Ectodermal cell (in vitro differentiated cells): ENCODE data around the gene ZPR1. TPM values are rescaled to one million over a fixed set of nuclear protein-coding genes. Genes with fewer than 3 reads are reported as not detected.
"Not testable (repeated sequence)": the region's sequence is repeated elsewhere in the genome, so short reads cannot be mapped to it uniquely, and the experiment has no call there.

Experiments
- H3K27ac ChIP-seq: 2 replicates; pipeline ENCODE4 v1.7.0; 2013; ENCODE audit warnings: mild to moderate bottlenecking, low read depth, low read length; ENCODE audit not compliant: insufficient read depth, poor library complexity, severe bottlenecking
- H3K27me3 ChIP-seq: 2 replicates; pipeline ENCODE4 v1.7.0; 2013; ENCODE audit warnings: mild to moderate bottlenecking, low read length; ENCODE audit not compliant: insufficient read depth, control insufficient read depth, poor library complexity, severe bottlenecking
- H3K36me3 ChIP-seq: one replicate; pipeline ENCODE4 v1.7.0; 2013; ENCODE audit warnings: low read length; ENCODE audit not compliant: control insufficient read depth, insufficient read depth
- H3K4me1 ChIP-seq: one replicate; pipeline ENCODE4 v1.7.0; 2013; ENCODE audit warnings: low read length; ENCODE audit not compliant: control insufficient read depth, insufficient read depth
- H3K4me3 ChIP-seq: 2 replicates; pipeline ENCODE4 v1.7.0; 2013; ENCODE audit warnings: low read depth, low read length, control low read depth; ENCODE audit not compliant: insufficient read depth
- H3K9me3 ChIP-seq: 2 replicates; pipeline ENCODE4 v1.7.0; 2013; ENCODE audit warnings: mild to moderate bottlenecking, low read length, moderate library complexity; ENCODE audit not compliant: control insufficient read depth
- WGBS, 2 experiments: methylation state at CpG; one replicate each; pipeline ENCODE4 v1.1.7; 2013; ENCODE audit warnings: missing lambda C conversion rate in 2 of 2; 5-methylcytosine and 5-hydroxymethylcytosine counted together
- polyA plus RNA-seq, 4 experiments: library from polyadenylated mRNA; stranded (reverse); fragments of 50-300 nt; gene quantifications; one replicate each; pipeline ENCODE4 v1.2.3, GENCODE V29; 2013

ZPR1 gene, protein sequence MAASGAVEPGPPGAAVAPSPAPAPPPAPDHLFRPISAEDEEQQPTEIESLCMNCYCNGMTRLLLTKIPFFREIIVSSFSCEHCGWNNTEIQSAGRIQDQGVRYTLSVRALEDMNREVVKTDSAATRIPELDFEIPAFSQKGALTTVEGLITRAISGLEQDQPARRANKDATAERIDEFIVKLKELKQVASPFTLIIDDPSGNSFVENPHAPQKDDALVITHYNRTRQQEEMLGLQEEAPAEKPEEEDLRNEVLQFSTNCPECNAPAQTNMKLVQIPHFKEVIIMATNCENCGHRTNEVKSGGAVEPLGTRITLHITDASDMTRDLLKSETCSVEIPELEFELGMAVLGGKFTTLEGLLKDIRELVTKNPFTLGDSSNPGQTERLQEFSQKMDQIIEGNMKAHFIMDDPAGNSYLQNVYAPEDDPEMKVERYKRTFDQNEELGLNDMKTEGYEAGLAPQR
- 44.2 TPM for polyA plus RNA-seq (2013, experiment 1 of 4)
- 43.3 TPM for polyA plus RNA-seq (2013, experiment 2 of 4)
- 43.5 TPM for polyA plus RNA-seq (2013, experiment 3 of 4)
- 41.1 TPM for polyA plus RNA-seq (2013, experiment 4 of 4)

DNA sequence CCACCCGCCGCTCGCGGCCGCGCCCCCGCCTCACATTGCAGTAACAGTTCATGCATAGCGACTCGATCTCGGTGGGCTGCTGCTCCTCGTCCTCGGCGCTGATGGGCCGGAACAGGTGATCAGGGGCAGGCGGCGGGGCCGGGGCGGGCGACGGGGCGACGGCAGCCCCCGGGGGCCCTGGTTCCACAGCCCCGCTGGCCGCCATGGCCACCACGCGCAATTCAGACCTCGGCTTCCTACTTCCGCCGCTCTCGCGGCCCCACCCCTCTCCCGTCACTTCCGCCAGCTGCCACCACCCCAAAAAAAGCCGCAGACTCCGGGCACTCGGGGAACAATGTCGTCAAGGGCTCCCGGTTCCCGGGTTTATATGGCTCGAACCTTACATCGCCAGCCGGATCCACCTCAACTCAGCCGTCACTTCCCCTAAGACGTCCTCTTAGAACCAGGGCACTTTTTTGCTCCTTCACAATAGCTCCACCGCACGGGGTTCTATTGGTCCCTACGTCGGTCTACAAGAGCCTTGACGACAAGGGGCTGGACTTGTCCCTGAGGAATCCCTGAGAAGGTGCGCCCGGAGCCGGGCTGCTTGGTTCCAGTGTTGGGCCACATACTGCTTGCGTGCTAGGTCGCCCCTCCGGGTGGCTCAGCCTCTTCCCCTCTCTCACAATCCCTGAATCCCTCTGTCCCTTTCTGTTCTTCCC, at the start of gene ZPR1:
TSS of gene ZPR1 (minus strand) at position 238 of the 701 bp plus-strand sequence. CDS start at position 205, 33 bp downstream.
- peak within 1 kb of the TSS; percentile 66 for H3K4me3 ChIP-seq
- H3K4me1 ChIP-seq, result peaks cover 13% of the 10 kb centered on the region
- WGBS, 2 experiments, result 0% methylated on average over 56 of the region's 56 CpGs
- H3K36me3 ChIP-seq, result peaks cover 28% of the 10 kb centered on the region
- no peak within 1 kb of the TSS for H3K27ac ChIP-seq
- peaks cover 18% of the 10 kb centered on the region for H3K27me3 ChIP-seq
- H3K9me3 ChIP-seq, result no peaks in the 10 kb centered on the region

DNA sequence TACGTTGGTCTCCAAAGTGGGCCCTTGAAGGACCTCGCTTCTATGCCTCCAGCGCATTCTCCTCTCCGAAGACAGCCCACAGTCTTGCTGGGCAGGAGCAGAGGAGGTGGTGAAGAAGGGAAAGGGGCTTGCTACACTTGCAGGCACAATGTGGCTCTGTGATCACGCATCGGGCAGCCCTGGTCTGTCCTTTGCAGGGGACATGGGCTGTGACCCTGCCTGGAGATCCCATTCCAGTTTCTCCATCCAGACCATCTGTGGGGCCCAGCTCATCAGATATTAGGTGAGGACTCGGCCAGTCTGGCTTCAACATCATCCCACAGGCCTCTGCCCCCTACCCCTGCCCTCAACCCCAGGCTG, 48.8 kb upstream of the ZPR1 start:
- no peaks in the 10 kb centered on the region for H3K9me3 ChIP-seq
- peaks cover 12% of the 10 kb centered on the region for H3K27me3 ChIP-seq
- peaks cover 23% of the 10 kb centered on the region for H3K4me1 ChIP-seq
- H3K4me3 ChIP-seq, result no peak overlapping the region
- 95 to 96% methylated on average over 7 of the region's 7 CpGs for WGBS, 2 experiments
- no peak overlapping the region for H3K27ac ChIP-seq
- H3K36me3 ChIP-seq, result no peaks in the 10 kb centered on the region

- Histone ChIP-seq H3K4me3 (peak overlapping the region; percentile 36), H3K36me3 (no peaks in the 10 kb centered on the region), H3K9me3 (no peaks in the 10 kb centered on the region), H3K27ac (no peak overlapping the region), H3K4me1 (peaks cover 23% of the 10 kb centered on the region), H3K27me3 (peaks cover 12% of the 10 kb centered on the region)
- 16 to 17% methylated on average over 57 of the region's 57 CpGs for WGBS, 2 experiments
Measured at GRCh38 chr11:116835791-116836631, 48.2 kb upstream of the ZPR1 start.

GRCh38 chr11:116835042-116835772, 47.4 kb upstream of the ZPR1 start:
- 61 to 65% methylated on average over 28 of the region's 28 CpGs for WGBS, 2 experiments
- Histone ChIP-seq H3K9me3 (no peaks in the 10 kb centered on the region), H3K4me1 (peaks cover 20% of the 10 kb centered on the region), H3K27me3 (peaks cover 12% of the 10 kb centered on the region), H3K36me3 (no peaks in the 10 kb centered on the region), H3K4me3 (peak overlapping the region; percentile 36), H3K27ac (no peak overlapping the region)

DNA sequence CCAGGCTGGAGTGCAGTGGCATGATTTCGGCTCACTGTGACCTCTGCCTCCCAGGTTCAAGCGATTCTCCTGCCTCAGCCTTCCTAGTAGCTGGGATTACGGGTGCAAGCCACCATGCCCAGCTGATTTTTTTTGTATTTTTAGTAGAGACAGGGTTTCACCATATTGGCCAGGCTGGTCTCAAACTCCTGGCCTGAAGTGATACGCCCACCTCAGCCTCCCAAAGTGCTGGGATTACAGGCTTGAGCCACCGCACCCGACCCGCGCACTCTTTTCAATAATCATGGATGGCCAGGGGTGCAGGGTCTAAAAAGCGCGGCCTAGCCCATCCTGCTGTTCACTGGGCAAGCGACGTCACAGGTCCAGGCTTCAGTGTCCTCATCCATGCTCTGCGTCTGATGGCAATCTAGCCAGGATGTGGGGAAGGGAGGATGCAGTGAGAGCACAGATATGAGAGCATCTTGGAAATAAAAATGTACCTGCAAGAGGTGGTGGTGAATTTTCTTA, 46.8 kb upstream of the ZPR1 start:
- not testable (repeated sequence) for H3K36me3 ChIP-seq, H3K27ac ChIP-seq, H3K9me3 ChIP-seq, H3K4me3 ChIP-seq
- H3K27me3 ChIP-seq, result peaks cover 12% of the 10 kb centered on the region
- H3K4me1 ChIP-seq, result peaks cover 17% of the 10 kb centered on the region
- 79 to 80% methylated on average over 13 of the region's 13 CpGs for WGBS, 2 experiments

DNA sequence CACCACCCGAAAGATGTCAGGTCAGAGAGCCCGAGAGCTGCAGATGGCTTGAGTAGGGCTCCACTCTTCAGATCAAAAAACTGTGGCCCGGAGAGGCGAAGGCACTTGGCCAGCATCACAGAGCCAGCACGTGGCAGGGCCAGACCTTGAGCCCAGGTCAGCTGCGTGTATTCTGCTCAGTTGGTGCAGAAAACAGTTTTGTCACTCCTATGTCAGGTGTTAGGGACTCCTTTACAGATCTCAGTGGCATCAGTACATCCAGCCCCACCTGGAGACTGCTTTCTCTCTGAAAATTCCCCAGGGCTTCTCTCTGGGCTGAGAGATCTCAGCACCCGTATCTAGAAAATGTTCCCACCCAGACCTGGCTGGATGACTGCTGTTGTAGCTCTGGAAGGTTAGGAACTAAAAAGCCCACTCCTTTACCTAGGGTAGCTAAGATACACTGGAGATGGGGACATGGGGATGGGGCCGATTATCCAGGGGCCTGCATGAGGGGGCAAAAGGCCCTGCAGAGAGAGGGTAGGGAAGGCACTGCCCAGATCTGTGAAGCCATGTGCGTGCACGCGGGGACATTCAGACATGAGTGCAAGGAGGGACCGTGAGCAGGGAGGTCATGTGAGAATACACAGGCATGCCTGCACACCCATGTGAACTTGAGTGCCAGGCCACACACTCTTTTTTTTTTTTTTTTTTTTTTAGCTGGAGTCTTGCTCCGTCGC, 46.2 kb upstream of the ZPR1 start:
- WGBS, 2 experiments, result 93 to 95% methylated on average over 14 of the region's 14 CpGs
- Histone ChIP-seq H3K27me3 (peaks cover 12% of the 10 kb centered on the region), H3K4me1 (peaks cover 21% of the 10 kb centered on the region), H3K36me3 (no peaks in the 10 kb centered on the region), H3K27ac (no peak overlapping the region), H3K9me3 (no peaks in the 10 kb centered on the region), H3K4me3 (no peak overlapping the region)

GRCh38 chr11:116833491-116833815, 45.6 kb upstream of the ZPR1 start:
- Histone ChIP-seq H3K4me1 (peaks cover 26% of the 10 kb centered on the region), H3K36me3 (no peaks in the 10 kb centered on the region), H3K9me3 (no peaks in the 10 kb centered on the region), H3K27me3 (peaks cover 12% of the 10 kb centered on the region), H3K4me3 (no peak overlapping the region), H3K27ac (no peak overlapping the region)
- 94 to 97% methylated on average over 10 of the region's 10 CpGs for WGBS, 2 experiments

GRCh38 chr11:116832350-116833290, 44.8 kb upstream of the ZPR1 start:
- Histone ChIP-seq H3K4me3 (no peak overlapping the region), H3K27ac (no peak overlapping the region), H3K36me3 (no peaks in the 10 kb centered on the region), H3K9me3 (no peaks in the 10 kb centered on the region), H3K4me1 (peaks cover 20% of the 10 kb centered on the region), H3K27me3 (peaks cover 12% of the 10 kb centered on the region)
- 84 to 87% methylated on average over 12 of the region's 13 CpGs for WGBS, 2 experiments
